Lung (tissue), 12 donors: ENCODE measurements around the gene MT1G. TPM values are rescaled to one million over a fixed set of nuclear protein-coding genes. Genes with fewer than 3 reads are reported as not detected.

Experiments
- ATAC-seq: fragments of 200-7000 bp; cut with Tn5 transposase; one replicate; pipeline ENCODE4 v1.9.1; 2020; ENCODE audit warnings: moderate number of reproducible peaks; ENCODE audit not compliant: insufficient read depth, low FRiP score
- DNase-seq, 3 donors: peaks; one replicate each; pipeline ENCODE4 v3.0.0-alpha.2; 2013 to 2017
- H3K27ac ChIP-seq, 2 donors: one replicate each; pipeline ENCODE4 v1.5.1; 2013; ENCODE audit warnings: mild to moderate bottlenecking in 2 of 2, moderate library complexity in 2 of 2, control low read depth in 1 of 2, inconsistent platforms in 1 of 2, low read depth in 1 of 2, low read length in 1 of 2
- H3K27me3 ChIP-seq, 3 donors: one replicate each; pipeline ENCODE4 v1.5.1; 2013; ENCODE audit warnings: low read length in 2 of 3; ENCODE audit not compliant: control insufficient read depth in 3 of 3, insufficient read depth in 3 of 3
- H3K36me3 ChIP-seq, 4 donors: one replicate each; pipeline ENCODE4 v1.5.1; 2013; ENCODE audit warnings: low read length in 4 of 4, mild to moderate bottlenecking in 1 of 4, moderate library complexity in 1 of 4; ENCODE audit not compliant: control insufficient read depth in 4 of 4, insufficient read depth in 4 of 4
- H3K4me1 ChIP-seq, 5 donors: one replicate each; pipeline ENCODE4 v1.5.1; 2013; ENCODE audit warnings: low read length in 5 of 5, mild to moderate bottlenecking in 2 of 5, moderate library complexity in 1 of 5; ENCODE audit not compliant: control insufficient read depth in 5 of 5, insufficient read depth in 5 of 5
- H3K4me3 ChIP-seq: one replicate; pipeline ENCODE4 v1.5.1; 2013; ENCODE audit warnings: mild to moderate bottlenecking, control low read depth, moderate library complexity
- H3K9ac ChIP-seq, 2 donors: one replicate each; pipeline ENCODE4 v1.5.1; 2013; ENCODE audit warnings: low read length in 2 of 2, control low read depth in 1 of 2; ENCODE audit not compliant: insufficient read depth in 1 of 2
- H3K9me3 ChIP-seq, 4 donors: one replicate each; pipeline ENCODE4 v1.5.1; 2013; ENCODE audit warnings: low read length in 3 of 4, mild to moderate bottlenecking in 1 of 4, moderate library complexity in 1 of 4; ENCODE audit not compliant: control insufficient read depth in 4 of 4, insufficient read depth in 3 of 4
- WGBS, 2 donors: extraction: QIAGEN DNeasy Blood & Tissue Kit; methylation state at CpG; one replicate each; pipeline ENCODE4 v1.1.7; 2013; 5-methylcytosine and 5-hydroxymethylcytosine counted together
- polyA plus RNA-seq, 2 donors: library from polyadenylated mRNA; stranded (reverse); fragments of 200-250 nt; gene quantifications; one replicate each; pipeline ENCODE4 v1.2.1, GENCODE V29; 2013
- total RNA-seq, 2 donors: library from RNA; depleted of rRNA in 1 of 2; stranded (reverse); fragments of >200 nt in 1 of 2; gene quantifications; one replicate each; pipeline ENCODE4 v1.2.1, GENCODE V29; 2014 to 2021
- TF ChIP-seq, protein P1 (sequence below): IDR thresholded peaks from 2 replicates; pipeline ENCODE4 v1.5.1; 2012; ENCODE audit warnings: mild to moderate bottlenecking; ENCODE audit errors: control extremely low read depth, extremely low read depth
- donor health status: control.
- donor health status: control.
- donor health status: Bipolar disorder and iron deficiency.
- donor health status: healthy.
- donor health status: DM: yes; HTN: yes; CAD: no.

Gene MT1G
- total and polyA plus RNA-seq, 4 donors = 3.5 to 140 (median 78.0) TPM

DNA sequence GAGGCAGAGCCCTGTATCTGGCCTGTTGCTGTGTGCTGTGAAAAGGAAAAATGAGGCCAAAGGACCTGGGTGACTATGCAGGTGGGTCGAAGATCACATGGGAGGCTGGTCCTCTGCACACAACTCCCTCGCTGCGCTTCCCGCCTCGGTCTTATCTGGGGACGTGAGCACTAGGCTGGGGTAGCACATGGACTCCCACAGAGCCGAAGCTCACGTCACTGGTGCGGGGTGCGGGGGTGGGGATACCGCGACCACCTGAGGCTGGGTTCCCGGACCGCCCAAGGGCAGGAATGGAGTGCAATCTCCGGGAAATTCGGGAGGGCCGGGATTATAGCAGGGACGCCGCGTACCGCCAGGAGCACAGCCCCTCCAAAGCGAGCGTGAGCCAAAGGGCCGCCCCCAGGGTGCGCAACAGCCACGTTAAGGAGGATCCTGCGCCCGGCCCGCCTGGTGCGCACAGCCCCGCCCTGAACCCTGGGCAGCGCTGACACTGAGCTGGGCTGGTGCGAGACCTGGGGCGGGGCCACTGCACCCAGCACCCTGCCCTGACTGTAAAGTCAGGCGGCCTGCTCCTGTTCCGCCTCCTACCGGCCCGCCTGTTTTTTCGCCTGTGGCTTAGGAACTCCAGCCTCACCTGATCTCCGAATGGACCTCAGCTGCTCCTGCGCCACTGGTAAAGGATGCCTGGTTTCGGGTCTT is 24.6 kb downstream of the MT1G start:
- DNase-seq (peak in 2 of 3 donors; percentile 19 to 27), ATAC-seq (peak; percentile 94)
- Histone ChIP-seq H3K27me3 (peaks cover 0 to 93% (median 91%) of the 10 kb centered on the region in 3 donors), H3K4me1 (peaks cover 0 to 11% (median 5%) of the 10 kb centered on the region in 5 donors), H3K9ac (no peak overlapping the region), H3K9me3 (no peaks in the 10 kb centered on the region), H3K27ac (peak overlapping the region in 1 of 2 donors; percentile 25), H3K36me3 (no peaks in the 10 kb centered on the region), H3K4me3 (no peak overlapping the region)
- 8 to 10% methylated on average over 41 to 42 of the region's 42 CpGs for WGBS, 2 donors
- TF ChIP-seq, protein P1, sequence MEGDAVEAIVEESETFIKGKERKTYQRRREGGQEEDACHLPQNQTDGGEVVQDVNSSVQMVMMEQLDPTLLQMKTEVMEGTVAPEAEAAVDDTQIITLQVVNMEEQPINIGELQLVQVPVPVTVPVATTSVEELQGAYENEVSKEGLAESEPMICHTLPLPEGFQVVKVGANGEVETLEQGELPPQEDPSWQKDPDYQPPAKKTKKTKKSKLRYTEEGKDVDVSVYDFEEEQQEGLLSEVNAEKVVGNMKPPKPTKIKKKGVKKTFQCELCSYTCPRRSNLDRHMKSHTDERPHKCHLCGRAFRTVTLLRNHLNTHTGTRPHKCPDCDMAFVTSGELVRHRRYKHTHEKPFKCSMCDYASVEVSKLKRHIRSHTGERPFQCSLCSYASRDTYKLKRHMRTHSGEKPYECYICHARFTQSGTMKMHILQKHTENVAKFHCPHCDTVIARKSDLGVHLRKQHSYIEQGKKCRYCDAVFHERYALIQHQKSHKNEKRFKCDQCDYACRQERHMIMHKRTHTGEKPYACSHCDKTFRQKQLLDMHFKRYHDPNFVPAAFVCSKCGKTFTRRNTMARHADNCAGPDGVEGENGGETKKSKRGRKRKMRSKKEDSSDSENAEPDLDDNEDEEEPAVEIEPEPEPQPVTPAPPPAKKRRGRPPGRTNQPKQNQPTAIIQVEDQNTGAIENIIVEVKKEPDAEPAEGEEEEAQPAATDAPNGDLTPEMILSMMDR = peak; percentile 22

GRCh38 chr16:56641166-56641565 is 26.7 kb downstream of the MT1G start:
- no peak overlapping the region for H3K9ac ChIP-seq
- TF ChIP-seq, protein P1 = no peak
- H3K36me3 ChIP-seq = no peaks in the 10 kb centered on the region
- ATAC-seq (no peak), DNase-seq (no peak)
- H3K27me3 ChIP-seq = peaks cover 0 to 94% (median 92%) of the 10 kb centered on the region in 3 donors
- no peak overlapping the region for H3K27ac ChIP-seq
- no peak overlapping the region for H3K4me3 ChIP-seq
- no peaks in the 10 kb centered on the region for H3K9me3 ChIP-seq
- H3K4me1 ChIP-seq = peaks cover 0 to 11% (median 5%) of the 10 kb centered on the region in 5 donors
- 83 to 95% methylated on average over 2 of the region's 2 CpGs for WGBS, 2 donors

GRCh38 chr16:56640076-56640475 is 27.8 kb downstream of the MT1G start:
- peaks cover 0 to 94% (median 92%) of the 10 kb centered on the region in 3 donors for H3K27me3 ChIP-seq
- no peaks in the 10 kb centered on the region for H3K36me3 ChIP-seq
- no peak overlapping the region for H3K9ac ChIP-seq
- H3K9me3 ChIP-seq = peaks cover 0 to 6% (median 0%) of the 10 kb centered on the region in 4 donors
- TF ChIP-seq, protein P1 = no peak
- peaks cover 0 to 15% (median 5%) of the 10 kb centered on the region in 5 donors for H3K4me1 ChIP-seq
- DNase-seq (no peak), ATAC-seq (no peak)
- no peak overlapping the region for H3K27ac ChIP-seq
- no peak overlapping the region for H3K4me3 ChIP-seq
- WGBS, 2 donors = 91% methylated on average over 1 of the region's 1 CpG

GRCh38 chr16:56639045-56639444 is 28.8 kb downstream of the MT1G start:
- ATAC-seq (no peak), DNase-seq (no peak)
- TF ChIP-seq, protein P1 = no peak
- H3K9ac ChIP-seq = no peak overlapping the region
- peaks cover 0 to 94% (median 92%) of the 10 kb centered on the region in 3 donors for H3K27me3 ChIP-seq
- H3K27ac ChIP-seq = no peak overlapping the region
- WGBS, 2 donors = 53 to 73% methylated on average over 1 of the region's 1 CpG
- no peak overlapping the region for H3K4me3 ChIP-seq
- peaks cover 0 to 17% (median 5%) of the 10 kb centered on the region in 5 donors for H3K4me1 ChIP-seq
- no peaks in the 10 kb centered on the region for H3K36me3 ChIP-seq
- peaks cover 0 to 8% (median 0%) of the 10 kb centered on the region in 4 donors for H3K9me3 ChIP-seq
